Measurements from ENCODE around the gene PRUNE2.

DNA sequence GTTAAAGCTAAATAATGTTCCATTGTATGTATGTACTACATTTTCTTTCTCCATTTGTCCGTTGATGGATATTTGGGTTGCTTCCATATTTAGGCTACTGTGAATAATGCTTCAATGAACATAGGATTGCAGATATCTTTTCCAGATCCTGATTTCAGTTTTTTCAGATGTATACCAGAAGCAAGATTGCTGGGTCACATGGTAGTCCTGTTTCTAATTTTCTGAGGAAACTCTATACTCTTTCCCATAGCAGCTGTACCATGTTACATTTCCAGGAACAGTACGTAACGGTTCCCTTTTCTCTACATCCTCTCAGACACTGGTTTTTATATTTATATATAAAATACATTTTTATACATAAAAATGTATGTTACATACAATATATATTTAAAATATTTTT lies 325.1 kb downstream of the PRUNE2 start:
- TF ChIP-seq CTCF (IDR thresholded peaks at IDR 0.05) (no peak), EP300 (IDR thresholded peaks at IDR 0.05) (no peak), POLR2A (IDR thresholded peaks at IDR 0.05; ENCODE audit: low read depth) (no peak)
